GM23338 (cell line): ENCODE results near the gene FARS2. TPM values are rescaled to one million over a fixed set of nuclear protein-coding genes. Genes with fewer than 3 reads are reported as not detected.

Experiments used
- ATAC-seq: fragments of 200-7000 bp; cut with Tn5 transposase; 3 replicates; pipeline ENCODE4 v1.9.1; 2020
- DNase-seq: peaks from one replicate; pipeline ENCODE4 v3.0.0-alpha.2; 2015; ENCODE audit warnings: low spot score
- H2AFZ ChIP-seq: fragments of 200-600 bp; sonication (generic); 2 replicates; pipeline ENCODE4 v1.8.0; 2016; ENCODE audit warnings: antibody characterized with exemption, mild to moderate bottlenecking, moderate library complexity
- H3F3A ChIP-seq: fragments of 200-600 bp; sonication (generic); replicated peaks from 2 replicates; pipeline ENCODE4 v1.8.0; 2017; ENCODE audit warnings: antibody characterized with exemption, mixed run types, low read depth
- H3K27ac ChIP-seq: fragments of 200-600 bp; sonication (generic); 2 replicates; pipeline ENCODE4 v1.6.1; 2016; ENCODE audit warnings: low read depth
- H3K27me3 ChIP-seq: fragments of 200-600 bp; sonication (generic); 2 replicates; pipeline ENCODE4 v1.8.0; 2016; ENCODE audit warnings: mild to moderate bottlenecking, mixed run types, moderate library complexity; ENCODE audit not compliant: insufficient read depth
- H3K36me3 ChIP-seq: fragments of 200-600 bp; sonication (generic); 2 replicates; pipeline ENCODE4 v1.8.0; 2016; ENCODE audit warnings: mild to moderate bottlenecking; ENCODE audit not compliant: insufficient read depth
- H3K4me1 ChIP-seq: fragments of 200-600 bp; sonication (generic); 2 replicates; pipeline ENCODE4 v1.8.0; 2016; ENCODE audit warnings: mild to moderate bottlenecking, moderate library complexity; ENCODE audit not compliant: insufficient read depth
- H3K4me2 ChIP-seq: fragments of 200-600 bp; sonication (generic); 2 replicates; pipeline ENCODE4 v1.7.1; 2017; ENCODE audit warnings: mixed run types
- H3K4me3 ChIP-seq: fragments of 200-600 bp; sonication (generic); 2 replicates; pipeline ENCODE4 v1.6.1; 2016; ENCODE audit warnings: mixed run types
- H3K79me2 ChIP-seq: fragments of 200-600 bp; sonication (generic); replicated peaks from 2 replicates; pipeline ENCODE4 v1.8.0; 2017; ENCODE audit warnings: mild to moderate bottlenecking; ENCODE audit not compliant: insufficient read depth
- H3K9me2 ChIP-seq: fragments of 200-600 bp; sonication (generic); 2 replicates; pipeline ENCODE4 v1.8.0; 2017; ENCODE audit not compliant: insufficient read depth
- H4K20me1 ChIP-seq: fragments of 200-600 bp; sonication (generic); replicated peaks from 2 replicates; pipeline ENCODE4 v1.8.0; 2017; ENCODE audit warnings: mild to moderate bottlenecking; ENCODE audit not compliant: insufficient read depth
- H3K27ac Mint-ChIP-seq: 2 replicates; pipeline ENCODE4 v1.8.0; 2020; ENCODE audit warnings: inconsistent platforms, mild to moderate bottlenecking, moderate library complexity, mixed read lengths
- H3K27me3 Mint-ChIP-seq: 3 replicates; pipeline ENCODE4 v1.8.0; 2022; ENCODE audit warnings: low read depth, mild to moderate bottlenecking, moderate library complexity, mixed read lengths, inconsistent platforms; ENCODE audit not compliant: insufficient read depth, poor library complexity
- H3K36me3 Mint-ChIP-seq: 3 replicates; pipeline ENCODE4 v1.8.0; 2021; ENCODE audit warnings: low read depth, mild to moderate bottlenecking, inconsistent platforms, moderate library complexity, mixed read lengths
- H3K4me1 Mint-ChIP-seq: 3 replicates; pipeline ENCODE4 v1.8.0; 2020; ENCODE audit warnings: mild to moderate bottlenecking, inconsistent platforms, mixed read lengths
- H3K4me3 Mint-ChIP-seq: 3 replicates; pipeline ENCODE4 v1.8.0; 2021; ENCODE audit warnings: moderate library complexity, mild to moderate bottlenecking, inconsistent platforms, mixed read lengths
- H3K9me3 Mint-ChIP-seq: 3 replicates; pipeline ENCODE4 v1.8.0; 2020; ENCODE audit warnings: moderate library complexity, mild to moderate bottlenecking, inconsistent platforms, mixed read lengths
- CREB1 ChIP-seq: fragments of 250-450 bp; sonication (Bioruptor Pico); IDR thresholded peaks from 2 replicates; pipeline ENCODE4 v1.5.0; 2020; ENCODE audit warnings: low read depth, mild to moderate bottlenecking, moderate library complexity
- EZH2 ChIP-seq: fragments of 200-600 bp; sonication (generic); IDR thresholded peaks from one replicate; pipeline ENCODE4 v1.8.0; 2017; ENCODE audit warnings: antibody characterized with exemption, mild to moderate bottlenecking, low read depth; ENCODE audit not compliant: unreplicated experiment
- EZH2phosphoT487 ChIP-seq: fragments of 200-600 bp; sonication (generic); IDR thresholded peaks from one replicate; pipeline ENCODE4 v1.8.1; 2018; ENCODE audit warnings: antibody characterized with exemption; ENCODE audit not compliant: unreplicated experiment
- JUNB ChIP-seq: IDR thresholded peaks from one replicate; pipeline ENCODE4 v1.6.1; 2016; ENCODE audit warnings: antibody characterized with exemption; ENCODE audit not compliant: unreplicated experiment
- NANOG ChIP-seq: IDR thresholded peaks from 2 replicates; pipeline ENCODE4 v1.6.1; 2016; ENCODE audit warnings: antibody characterized with exemption, borderline replicate concordance
- POLR2AphosphoS5 ChIP-seq: IDR thresholded peaks from 2 replicates; pipeline ENCODE4 v1.6.1; 2016; ENCODE audit warnings: antibody characterized with exemption, low read depth
- ZNF114 ChIP-seq: fragments of 250-450 bp; sonication (Bioruptor Pico); IDR thresholded peaks from 2 replicates; pipeline ENCODE4 v1.5.0; 2020; ENCODE audit warnings: mild to moderate bottlenecking, moderate library complexity
- ZNF331 ChIP-seq: fragments of 250-450 bp; sonication (Bioruptor Pico); IDR thresholded peaks from 2 replicates; pipeline ENCODE4 v1.5.0; 2020; ENCODE audit warnings: low read depth, mild to moderate bottlenecking, moderate library complexity
- polyA plus RNA-seq: library from polyadenylated mRNA; unstranded; fragments of >200 nt; fragmentation: Nextera tagmentation; extraction: Ambion mirVana; gene quantifications from 2 replicates; pipeline ENCODE4 v1.2.1, GENCODE V29; 2016
- total RNA-seq: library from RNA; depleted of rRNA; stranded (reverse); fragments of >200 nt; shearing (Covaris generic); gene quantifications from 2 replicates; pipeline ENCODE4 v1.2.3, GENCODE V29; 2014
- TF ChIP-seq, protein P1 (sequence below): fragments of 250-450 bp; sonication (Bioruptor Pico); IDR thresholded peaks from 2 replicates; pipeline ENCODE4 v1.5.0; 2020; ENCODE audit warnings: mild to moderate bottlenecking, moderate library complexity
- TF ChIP-seq, protein P2 (sequence below): IDR thresholded peaks from one replicate; pipeline ENCODE4 v1.6.1; 2018; ENCODE audit warnings: antibody characterized with exemption; ENCODE audit not compliant: unreplicated experiment

Gene FARS2
- total and polyA plus RNA-seq, 2 experiments from 2014 or later, result 7.6 to 19.0 TPM

GRCh38 chr6:5532941-5533340 is 271.6 kb downstream of the FARS2 start (continued):
- TF ChIP-seq, protein P1, sequence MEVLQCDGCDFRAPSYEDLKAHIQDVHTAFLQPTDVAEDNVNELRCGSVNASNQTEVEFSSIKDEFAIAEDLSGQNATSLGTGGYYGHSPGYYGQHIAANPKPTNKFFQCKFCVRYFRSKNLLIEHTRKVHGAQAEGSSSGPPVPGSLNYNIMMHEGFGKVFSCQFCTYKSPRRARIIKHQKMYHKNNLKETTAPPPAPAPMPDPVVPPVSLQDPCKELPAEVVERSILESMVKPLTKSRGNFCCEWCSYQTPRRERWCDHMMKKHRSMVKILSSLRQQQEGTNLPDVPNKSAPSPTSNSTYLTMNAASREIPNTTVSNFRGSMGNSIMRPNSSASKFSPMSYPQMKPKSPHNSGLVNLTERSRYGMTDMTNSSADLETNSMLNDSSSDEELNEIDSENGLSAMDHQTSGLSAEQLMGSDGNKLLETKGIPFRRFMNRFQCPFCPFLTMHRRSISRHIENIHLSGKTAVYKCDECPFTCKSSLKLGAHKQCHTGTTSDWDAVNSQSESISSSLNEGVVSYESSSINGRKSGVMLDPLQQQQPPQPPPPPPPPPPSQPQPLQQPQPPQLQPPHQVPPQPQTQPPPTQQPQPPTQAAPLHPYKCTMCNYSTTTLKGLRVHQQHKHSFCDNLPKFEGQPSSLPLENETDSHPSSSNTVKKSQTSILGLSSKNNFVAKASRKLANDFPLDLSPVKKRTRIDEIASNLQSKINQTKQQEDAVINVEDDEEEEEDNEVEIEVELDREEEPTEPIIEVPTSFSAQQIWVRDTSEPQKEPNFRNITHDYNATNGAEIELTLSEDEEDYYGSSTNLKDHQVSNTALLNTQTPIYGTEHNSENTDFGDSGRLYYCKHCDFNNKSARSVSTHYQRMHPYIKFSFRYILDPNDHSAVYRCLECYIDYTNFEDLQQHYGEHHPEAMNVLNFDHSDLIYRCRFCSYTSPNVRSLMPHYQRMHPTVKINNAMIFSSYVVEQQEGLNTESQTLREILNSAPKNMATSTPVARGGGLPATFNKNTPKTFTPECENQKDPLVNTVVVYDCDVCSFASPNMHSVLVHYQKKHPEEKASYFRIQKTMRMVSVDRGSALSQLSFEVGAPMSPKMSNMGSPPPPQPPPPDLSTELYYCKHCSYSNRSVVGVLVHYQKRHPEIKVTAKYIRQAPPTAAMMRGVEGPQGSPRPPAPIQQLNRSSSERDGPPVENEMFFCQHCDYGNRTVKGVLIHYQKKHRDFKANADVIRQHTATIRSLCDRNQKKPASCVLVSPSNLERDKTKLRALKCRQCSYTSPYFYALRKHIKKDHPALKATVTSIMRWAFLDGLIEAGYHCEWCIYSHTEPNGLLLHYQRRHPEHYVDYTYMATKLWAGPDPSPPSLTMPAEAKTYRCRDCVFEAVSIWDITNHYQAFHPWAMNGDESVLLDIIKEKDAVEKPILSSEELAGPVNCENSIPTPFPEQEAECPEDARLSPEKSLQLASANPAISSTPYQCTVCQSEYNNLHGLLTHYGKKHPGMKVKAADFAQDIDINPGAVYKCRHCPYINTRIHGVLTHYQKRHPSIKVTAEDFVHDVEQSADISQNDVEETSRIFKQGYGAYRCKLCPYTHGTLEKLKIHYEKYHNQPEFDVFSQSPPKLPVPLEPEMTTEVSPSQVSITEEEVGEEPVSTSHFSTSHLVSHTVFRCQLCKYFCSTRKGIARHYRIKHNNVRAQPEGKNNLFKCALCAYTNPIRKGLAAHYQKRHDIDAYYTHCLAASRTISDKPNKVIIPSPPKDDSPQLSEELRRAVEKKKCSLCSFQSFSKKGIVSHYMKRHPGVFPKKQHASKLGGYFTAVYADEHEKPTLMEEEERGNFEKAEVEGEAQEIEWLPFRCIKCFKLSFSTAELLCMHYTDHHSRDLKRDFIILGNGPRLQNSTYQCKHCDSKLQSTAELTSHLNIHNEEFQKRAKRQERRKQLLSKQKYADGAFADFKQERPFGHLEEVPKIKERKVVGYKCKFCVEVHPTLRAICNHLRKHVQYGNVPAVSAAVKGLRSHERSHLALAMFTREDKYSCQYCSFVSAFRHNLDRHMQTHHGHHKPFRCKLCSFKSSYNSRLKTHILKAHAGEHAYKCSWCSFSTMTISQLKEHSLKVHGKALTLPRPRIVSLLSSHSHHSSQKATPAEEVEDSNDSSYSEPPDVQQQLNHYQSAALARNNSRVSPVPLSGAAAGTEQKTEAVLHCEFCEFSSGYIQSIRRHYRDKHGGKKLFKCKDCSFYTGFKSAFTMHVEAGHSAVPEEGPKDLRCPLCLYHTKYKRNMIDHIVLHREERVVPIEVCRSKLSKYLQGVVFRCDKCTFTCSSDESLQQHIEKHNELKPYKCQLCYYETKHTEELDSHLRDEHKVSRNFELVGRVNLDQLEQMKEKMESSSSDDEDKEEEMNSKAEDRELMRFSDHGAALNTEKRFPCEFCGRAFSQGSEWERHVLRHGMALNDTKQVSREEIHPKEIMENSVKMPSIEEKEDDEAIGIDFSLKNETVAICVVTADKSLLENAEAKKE (CRISPR knock-in tag), result no peak
- TF ChIP-seq CREB1 (no peak), NANOG (no peak), JUNB (no peak), ZNF114 (CRISPR knock-in tag) (no peak), EZH2 (no peak), POLR2AphosphoS5 (no peak), EZH2phosphoT487 (no peak), ZNF331 (no peak)

DNA sequence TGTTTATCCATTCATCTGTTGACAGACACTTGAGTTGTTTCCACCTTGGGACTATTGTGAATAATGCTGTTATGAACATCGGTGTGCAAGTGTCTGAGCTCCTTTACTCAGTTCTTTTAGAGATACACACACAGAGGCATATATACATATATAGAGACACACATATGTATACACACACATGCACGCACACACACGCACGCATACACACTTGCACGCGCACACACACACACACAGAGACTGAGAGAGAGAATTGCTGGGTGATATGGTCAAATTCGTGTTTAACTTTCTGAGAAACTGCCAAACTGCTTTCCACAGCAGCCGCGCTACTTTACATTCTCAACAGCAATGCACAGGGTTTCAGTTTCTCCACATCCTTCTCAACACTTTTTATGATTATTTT is 273.3 kb downstream of the FARS2 start:
- no peaks in the 10 kb centered on the region for H3K36me3 ChIP-seq
- H3K4me3 ChIP-seq, result no peak overlapping the region
- Mint-ChIP-seq H3K36me3 (peaks cover 3% of the 10 kb centered on the region; the same call in 1 of the 3 replicates), H3K9me3 (no peaks in the 10 kb centered on the region), H3K27me3 (no peaks in the 10 kb centered on the region), H3K4me3 (no peak overlapping the region), H3K4me1 (peaks cover 6% of the 10 kb centered on the region), H3K27ac (peak overlapping the region; percentile 17; the same call in 1 of the 2 replicates)
- H3K4me2 ChIP-seq, result no peak overlapping the region
- H3K79me2 ChIP-seq, result no peaks in the 10 kb centered on the region
- TF ChIP-seq EZH2 (no peak), ZNF114 (CRISPR knock-in tag) (no peak), JUNB (no peak), NANOG (no peak), CREB1 (no peak), ZNF331 (no peak), POLR2AphosphoS5 (no peak)
- TF ChIP-seq, protein P2, sequence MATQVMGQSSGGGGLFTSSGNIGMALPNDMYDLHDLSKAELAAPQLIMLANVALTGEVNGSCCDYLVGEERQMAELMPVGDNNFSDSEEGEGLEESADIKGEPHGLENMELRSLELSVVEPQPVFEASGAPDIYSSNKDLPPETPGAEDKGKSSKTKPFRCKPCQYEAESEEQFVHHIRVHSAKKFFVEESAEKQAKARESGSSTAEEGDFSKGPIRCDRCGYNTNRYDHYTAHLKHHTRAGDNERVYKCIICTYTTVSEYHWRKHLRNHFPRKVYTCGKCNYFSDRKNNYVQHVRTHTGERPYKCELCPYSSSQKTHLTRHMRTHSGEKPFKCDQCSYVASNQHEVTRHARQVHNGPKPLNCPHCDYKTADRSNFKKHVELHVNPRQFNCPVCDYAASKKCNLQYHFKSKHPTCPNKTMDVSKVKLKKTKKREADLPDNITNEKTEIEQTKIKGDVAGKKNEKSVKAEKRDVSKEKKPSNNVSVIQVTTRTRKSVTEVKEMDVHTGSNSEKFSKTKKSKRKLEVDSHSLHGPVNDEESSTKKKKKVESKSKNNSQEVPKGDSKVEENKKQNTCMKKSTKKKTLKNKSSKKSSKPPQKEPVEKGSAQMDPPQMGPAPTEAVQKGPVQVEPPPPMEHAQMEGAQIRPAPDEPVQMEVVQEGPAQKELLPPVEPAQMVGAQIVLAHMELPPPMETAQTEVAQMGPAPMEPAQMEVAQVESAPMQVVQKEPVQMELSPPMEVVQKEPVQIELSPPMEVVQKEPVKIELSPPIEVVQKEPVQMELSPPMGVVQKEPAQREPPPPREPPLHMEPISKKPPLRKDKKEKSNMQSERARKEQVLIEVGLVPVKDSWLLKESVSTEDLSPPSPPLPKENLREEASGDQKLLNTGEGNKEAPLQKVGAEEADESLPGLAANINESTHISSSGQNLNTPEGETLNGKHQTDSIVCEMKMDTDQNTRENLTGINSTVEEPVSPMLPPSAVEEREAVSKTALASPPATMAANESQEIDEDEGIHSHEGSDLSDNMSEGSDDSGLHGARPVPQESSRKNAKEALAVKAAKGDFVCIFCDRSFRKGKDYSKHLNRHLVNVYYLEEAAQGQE, result no peak
- H3F3A ChIP-seq, result no peaks in the 10 kb centered on the region
- 0 out of 2 replicates have a peak, but pooled peaks cover 6% of the 10 kb centered on the region for H3K9me2 ChIP-seq
- no peaks in the 10 kb centered on the region for H3K27me3 ChIP-seq
- no peaks in the 10 kb centered on the region for H4K20me1 ChIP-seq
- no peak for ATAC-seq
- no peak overlapping the region for H2AFZ ChIP-seq
- DNase-seq, result no peak
- peaks cover 5% of the 10 kb centered on the region for H3K4me1 ChIP-seq
- no peak overlapping the region for H3K27ac ChIP-seq
